HEK293T (cell line): ENCODE results near the gene KPRP.

Experiments used
- FOXK2 ChIP-seq: fragments of 450-650 bp; IDR thresholded peaks from 2 replicates; pipeline ENCODE4 v1.6.1; 2016; ENCODE audit warnings: mild to moderate bottlenecking
- SP1 ChIP-seq: fragments of 450-650 bp; IDR thresholded peaks from 2 replicates; pipeline ENCODE4 v1.6.1; 2017
- TARDBP ChIP-seq: fragments of 450-650 bp; IDR thresholded peaks from 2 replicates; pipeline ENCODE4 v1.6.1; 2016
- ZNF384 ChIP-seq: fragments of 450-650 bp; IDR thresholded peaks from 2 replicates; pipeline ENCODE4 v1.6.1; 2016
- TF ChIP-seq, protein P1 (sequence below): fragments of 450-650 bp; IDR thresholded peaks from 2 replicates; pipeline ENCODE4 v1.6.1; 2016

DNA sequence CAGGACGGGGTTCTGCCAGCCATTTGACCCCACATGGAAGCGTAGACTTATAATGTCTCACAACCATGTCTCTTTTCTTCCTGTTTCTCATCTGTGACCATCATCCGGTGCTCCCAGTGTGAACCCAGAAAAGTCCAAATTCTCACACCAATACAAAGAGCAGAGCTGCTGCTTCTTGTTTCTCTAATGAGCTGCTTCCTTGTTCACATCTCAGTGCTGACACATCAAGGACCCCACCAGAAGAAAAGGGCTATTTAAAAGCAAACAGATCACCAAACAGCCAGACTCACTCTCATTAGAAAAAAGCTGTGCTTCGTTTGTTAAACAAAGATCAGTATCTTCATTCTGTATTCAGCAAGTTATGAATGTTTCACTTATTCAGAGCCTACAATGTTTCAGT is 37.9 kb downstream of the KPRP start:
- TF ChIP-seq TARDBP (no peak), SP1 (no peak), ZNF384 (no peak), FOXK2 (no peak)
- TF ChIP-seq, protein P1, sequence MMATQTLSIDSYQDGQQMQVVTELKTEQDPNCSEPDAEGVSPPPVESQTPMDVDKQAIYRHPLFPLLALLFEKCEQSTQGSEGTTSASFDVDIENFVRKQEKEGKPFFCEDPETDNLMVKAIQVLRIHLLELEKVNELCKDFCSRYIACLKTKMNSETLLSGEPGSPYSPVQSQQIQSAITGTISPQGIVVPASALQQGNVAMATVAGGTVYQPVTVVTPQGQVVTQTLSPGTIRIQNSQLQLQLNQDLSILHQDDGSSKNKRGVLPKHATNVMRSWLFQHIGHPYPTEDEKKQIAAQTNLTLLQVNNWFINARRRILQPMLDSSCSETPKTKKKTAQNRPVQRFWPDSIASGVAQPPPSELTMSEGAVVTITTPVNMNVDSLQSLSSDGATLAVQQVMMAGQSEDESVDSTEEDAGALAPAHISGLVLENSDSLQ = no peak
